Measurements from ENCODE around the gene MMP21.

- no peak for TF ChIP-seq CTCF (IDR thresholded peaks at IDR 0.05)
- no peak for TF ChIP-seq POLR2A (IDR thresholded peaks at IDR 0.05)
Observed at GRCh38 chr10:125772112-125772863, 3.3 kb downstream of the MMP21 start.
